ENCODE data around the gene DYSF. TPM values are rescaled to one million over a fixed set of nuclear protein-coding genes. Genes with fewer than 3 reads are reported as not detected.

DYSF gene
- total and polyA plus RNA-seq, 7 donors: 38.3 to 208 (median 109) TPM

DNA sequence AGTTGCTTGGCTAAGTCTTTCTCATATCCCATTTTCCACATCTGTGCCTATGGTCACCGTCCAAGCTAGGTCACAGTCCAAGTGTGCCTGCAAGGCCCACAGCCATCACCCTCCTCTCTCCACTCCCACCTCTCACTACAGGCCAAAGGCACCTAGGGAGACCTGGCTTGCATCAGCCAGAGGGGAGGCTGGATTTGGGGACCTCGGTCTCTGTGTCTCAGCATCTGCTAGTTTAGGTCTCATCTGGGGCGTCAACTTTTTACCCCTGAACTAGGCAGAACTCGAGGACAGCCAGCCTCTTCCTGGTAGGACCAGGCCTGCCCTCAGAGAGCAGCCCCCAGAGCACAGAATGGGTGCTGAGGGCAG is 217.1 kb downstream of the DYSF start:
- 87 to 89% (median 89%) methylated on average over 4 of the region's 4 CpGs for WGBS, 3 donors
- DNase-seq: no peak
- Histone ChIP-seq H3K9me3 (no peaks in the 10 kb centered on the region), H3K4me1 (peaks cover 18% of the 10 kb centered on the region), H3K27ac (no peak overlapping the region), H3K4me3 (no peak overlapping the region), H3K27me3 (ENCODE audit: insufficient read depth in 3 of 3, low read length in 2 of 3) (no peaks in the 10 kb centered on the region), H3K36me3 (ENCODE audit: insufficient read depth in 1 of 2, low read depth in 1 of 2) (peaks cover 0 to 85% of the 10 kb centered on the region in 2 donors)
- no peak for ATAC-seq
- TF ChIP-seq, protein P1, sequence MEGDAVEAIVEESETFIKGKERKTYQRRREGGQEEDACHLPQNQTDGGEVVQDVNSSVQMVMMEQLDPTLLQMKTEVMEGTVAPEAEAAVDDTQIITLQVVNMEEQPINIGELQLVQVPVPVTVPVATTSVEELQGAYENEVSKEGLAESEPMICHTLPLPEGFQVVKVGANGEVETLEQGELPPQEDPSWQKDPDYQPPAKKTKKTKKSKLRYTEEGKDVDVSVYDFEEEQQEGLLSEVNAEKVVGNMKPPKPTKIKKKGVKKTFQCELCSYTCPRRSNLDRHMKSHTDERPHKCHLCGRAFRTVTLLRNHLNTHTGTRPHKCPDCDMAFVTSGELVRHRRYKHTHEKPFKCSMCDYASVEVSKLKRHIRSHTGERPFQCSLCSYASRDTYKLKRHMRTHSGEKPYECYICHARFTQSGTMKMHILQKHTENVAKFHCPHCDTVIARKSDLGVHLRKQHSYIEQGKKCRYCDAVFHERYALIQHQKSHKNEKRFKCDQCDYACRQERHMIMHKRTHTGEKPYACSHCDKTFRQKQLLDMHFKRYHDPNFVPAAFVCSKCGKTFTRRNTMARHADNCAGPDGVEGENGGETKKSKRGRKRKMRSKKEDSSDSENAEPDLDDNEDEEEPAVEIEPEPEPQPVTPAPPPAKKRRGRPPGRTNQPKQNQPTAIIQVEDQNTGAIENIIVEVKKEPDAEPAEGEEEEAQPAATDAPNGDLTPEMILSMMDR (IDR thresholded peaks at IDR 0.05): no peak
- intact Hi-C loops (cut with DNase I): no loop called here

DNA sequence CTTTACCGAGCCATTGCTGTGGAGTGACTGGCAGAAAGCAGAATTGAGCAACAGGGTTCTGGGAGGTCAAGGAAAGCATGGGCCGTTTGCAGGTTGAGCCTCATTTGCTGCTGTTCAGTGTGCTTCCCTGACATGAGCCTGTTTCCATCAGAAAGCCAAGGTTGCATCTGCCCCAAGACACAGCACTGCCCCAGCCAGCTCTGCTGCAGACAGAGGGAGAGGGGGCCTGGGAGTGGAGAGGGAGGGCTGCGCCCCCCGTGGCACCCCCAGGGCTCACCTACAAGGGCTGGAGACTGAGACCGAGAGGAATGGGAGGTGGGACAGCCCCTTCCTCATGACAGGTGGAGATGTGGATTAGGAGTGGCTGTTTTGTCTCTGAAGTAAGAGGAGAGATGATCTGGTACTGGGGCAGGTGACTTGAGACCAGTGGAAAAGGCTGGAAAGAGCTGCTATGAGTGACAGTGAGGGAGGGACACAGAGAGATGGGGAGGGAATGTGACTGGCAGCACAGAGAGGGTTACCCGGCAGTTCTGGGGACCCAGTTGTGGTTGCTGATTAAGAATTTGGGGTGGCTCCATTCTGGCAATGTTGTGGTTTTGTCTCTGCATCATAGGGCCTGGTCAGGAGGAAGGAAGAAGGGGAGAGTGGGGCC is 218.0 kb downstream of the DYSF start:
- Histone ChIP-seq H3K36me3 (ENCODE audit: insufficient read depth in 1 of 2, low read depth in 1 of 2) (peaks cover 0 to 87% of the 10 kb centered on the region in 2 donors), H3K27ac (no peak overlapping the region), H3K4me1 (peaks cover 13% of the 10 kb centered on the region), H3K4me3 (no peak overlapping the region), H3K9me3 (no peaks in the 10 kb centered on the region), H3K27me3 (ENCODE audit: insufficient read depth in 3 of 3, low read length in 2 of 3) (no peaks in the 10 kb centered on the region)
- no peak for ATAC-seq
- TF ChIP-seq, protein P1 (IDR thresholded peaks at IDR 0.05): no peak
- intact Hi-C loops (cut with DNase I): no loop called here
- no peak for DNase-seq
- 84 to 91% (median 89%) methylated on average over 6 of the region's 6 CpGs for WGBS, 3 donors

DNA sequence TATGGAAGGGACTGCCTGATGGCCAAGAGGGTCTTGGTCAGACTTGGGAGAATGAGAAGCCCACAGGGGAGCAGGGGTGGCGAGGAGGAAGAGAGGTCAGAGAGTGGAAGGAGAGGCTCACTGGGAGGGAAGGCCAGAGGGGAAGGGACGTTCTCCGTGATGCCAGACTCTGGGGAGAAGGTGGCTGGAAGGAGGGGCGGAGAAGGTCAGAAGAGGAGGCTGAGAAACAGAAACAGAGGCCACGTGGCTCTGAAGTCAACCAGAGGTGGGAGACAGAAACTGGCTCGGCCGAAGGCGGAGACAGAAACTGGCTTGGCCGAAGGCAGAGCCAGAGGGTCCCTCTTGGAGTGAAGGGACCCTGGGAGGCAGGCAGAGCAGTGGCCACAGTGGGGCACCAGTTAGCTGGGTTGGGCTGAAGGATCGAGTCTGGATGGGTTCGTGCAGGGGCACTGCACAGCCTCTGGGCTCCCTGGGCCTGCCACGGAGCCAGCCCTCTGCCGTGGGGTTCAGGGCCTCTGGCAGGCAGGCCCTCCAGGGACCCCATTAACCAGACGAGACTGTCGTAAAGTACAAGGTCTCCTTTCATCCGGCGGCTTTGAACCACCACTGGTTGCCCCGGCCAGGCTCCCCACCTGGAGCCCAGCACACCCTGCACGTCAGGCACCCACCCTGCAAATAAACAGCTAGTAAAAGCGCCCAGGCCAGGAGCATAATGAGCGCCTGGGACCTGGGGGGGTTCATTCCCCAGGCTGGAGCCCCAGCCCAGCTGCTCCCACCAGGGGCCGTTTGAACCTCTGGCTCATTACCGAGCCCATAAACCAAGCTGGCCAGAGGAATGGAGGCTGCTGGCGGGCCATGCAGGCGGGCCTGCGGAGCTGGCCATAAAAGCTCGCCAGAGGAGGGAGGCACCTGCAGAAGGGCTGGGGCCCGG is 218.8 kb downstream of the DYSF start:
- Histone ChIP-seq H3K36me3 (ENCODE audit: insufficient read depth in 1 of 2, low read depth in 1 of 2) (peaks cover 0 to 86% of the 10 kb centered on the region in 2 donors), H3K4me3 (no peak overlapping the region), H3K9me3 (no peaks in the 10 kb centered on the region), H3K4me1 (peaks cover 13% of the 10 kb centered on the region), H3K27ac (no peak overlapping the region), H3K27me3 (ENCODE audit: insufficient read depth in 3 of 3, low read length in 2 of 3) (no peaks in the 10 kb centered on the region)
- 80 to 85% (median 80%) methylated on average over 27 to 28 of the region's 28 CpGs for WGBS, 3 donors
- ATAC-seq: peak in 1 of 4 donors; percentile 39
- TF ChIP-seq, protein P1 (IDR thresholded peaks at IDR 0.05): no peak
- intact Hi-C loops (cut with DNase I): no loop called here
- no peak for DNase-seq

DNA sequence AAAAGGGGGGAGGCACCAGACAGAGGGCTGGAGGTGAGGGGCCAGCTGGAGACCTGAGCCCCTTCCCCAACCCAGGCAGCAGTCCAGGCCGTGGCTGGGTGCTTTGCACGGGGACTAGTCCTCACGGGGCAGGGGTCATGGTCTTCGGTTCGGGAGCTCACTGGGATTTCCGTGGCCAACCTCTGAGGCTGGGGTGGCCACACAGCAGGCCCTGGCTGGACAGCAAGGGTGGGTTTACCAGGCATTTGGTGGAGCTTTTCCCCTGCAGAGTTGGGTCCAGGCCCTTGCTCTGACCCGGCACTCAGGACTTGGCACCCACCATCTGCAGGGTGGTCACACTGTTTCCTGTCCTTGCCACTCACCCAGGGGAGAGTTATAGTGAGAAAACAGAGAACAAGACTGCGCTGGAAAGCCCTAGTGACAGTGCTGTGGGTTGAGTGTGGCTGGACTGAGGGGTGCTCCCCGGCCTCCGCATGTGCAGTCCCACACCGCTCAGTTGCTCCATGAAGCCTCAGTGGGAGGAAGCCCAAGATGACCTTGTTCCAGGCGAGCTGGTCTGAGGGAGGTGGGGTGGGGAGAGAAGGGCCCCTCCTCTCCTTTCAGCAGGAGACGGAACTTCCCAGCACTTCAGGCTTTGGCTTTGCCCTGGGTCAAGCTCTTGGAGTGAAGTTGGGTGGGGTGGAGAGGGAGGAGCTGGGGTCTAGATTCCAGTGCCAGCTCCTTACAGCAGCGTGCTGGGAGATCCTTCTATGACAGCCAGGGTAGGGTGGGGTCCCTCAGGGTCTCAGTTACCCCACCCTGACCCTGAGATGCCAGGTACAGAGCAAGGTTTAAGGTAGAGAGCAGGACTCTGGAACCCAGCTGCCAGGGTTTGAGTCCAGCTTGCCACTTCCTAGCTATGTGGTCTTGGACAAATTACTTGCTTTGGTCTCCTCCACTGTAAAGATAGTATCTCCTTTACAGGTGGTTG is 219.8 kb downstream of the DYSF start:
- no peak for ATAC-seq
- no peaks in the 10 kb centered on the region for H3K27me3 ChIP-seq (ENCODE audit: insufficient read depth in 3 of 3, low read length in 2 of 3)
- H3K27ac ChIP-seq: no peak overlapping the region
- no peaks in the 10 kb centered on the region for H3K9me3 ChIP-seq
- 92 to 95% (median 94%) methylated on average over 12 to 14 of the region's 14 CpGs for WGBS, 3 donors
- peaks cover 0 to 84% of the 10 kb centered on the region in 2 donors for H3K36me3 ChIP-seq (ENCODE audit: insufficient read depth in 1 of 2, low read depth in 1 of 2)
- H3K4me3 ChIP-seq: no peak overlapping the region
- intact Hi-C loops (cut with DNase I): no loop called here
- DNase-seq: no peak
- peaks cover 13% of the 10 kb centered on the region for H3K4me1 ChIP-seq
- TF ChIP-seq, protein P1 (IDR thresholded peaks at IDR 0.05): no peak

All from psoas muscle (tissue), 8 donors.